Fibroblast of lung (primary cell): ENCODE measurements around the gene RERE. TPM values are rescaled to one million over a fixed set of nuclear protein-coding genes. Genes with fewer than 3 reads are reported as not detected.
"Not testable (repeated sequence)": the region's sequence is repeated elsewhere in the genome, so short reads cannot be mapped to it uniquely, and the experiment has no call there.

ENCODE experiments used
- DNase-seq, 2 donors: peaks; one replicate each; pipeline versions ENCODE4 v3.0.0 to v3.0.0-alpha.2; 2010; ENCODE audit warnings: low read depth in 2 of 2
- H2AFZ ChIP-seq: 2 replicates; pipeline ENCODE4 v1.5.1; 2012; ENCODE audit warnings: low read length, control low read depth, inconsistent platforms
- H3K27ac ChIP-seq: 2 replicates; pipeline ENCODE4 v1.5.1; 2011; ENCODE audit warnings: low read length, control low read depth; ENCODE audit not compliant: insufficient read depth
- H3K27me3 ChIP-seq: 2 replicates; pipeline ENCODE4 v1.5.1; 2011; ENCODE audit warnings: mild to moderate bottlenecking, low read length; ENCODE audit not compliant: control insufficient read depth, insufficient read depth
- H3K36me3 ChIP-seq: 2 replicates; pipeline ENCODE4 v1.5.1; 2011; ENCODE audit warnings: low read length; ENCODE audit not compliant: control insufficient read depth, insufficient read depth
- H3K4me1 ChIP-seq: 2 replicates; pipeline ENCODE4 v1.5.1; 2011; ENCODE audit warnings: low read length; ENCODE audit not compliant: control insufficient read depth, insufficient read depth; ENCODE audit errors: extremely low read depth
- H3K4me2 ChIP-seq: 2 replicates; pipeline ENCODE4 v1.5.1; 2011; ENCODE audit warnings: low read length, control low read depth; ENCODE audit not compliant: insufficient read depth; ENCODE audit errors: extremely low read depth
- H3K4me3 ChIP-seq, 4 experiments: fragments of 200-600 bp in 1 of 4; sonication (generic) in 1 of 4; replicated peaks in 1 of 4; 2 replicates each; pipeline ENCODE4 v1.5.1; 2011 to 2016; ENCODE audit warnings: low read length in 4 of 4, low read depth in 3 of 4, mild to moderate bottlenecking in 3 of 4, control low read depth in 2 of 4, inconsistent platforms in 1 of 4, mixed read lengths in 1 of 4; ENCODE audit not compliant: insufficient read depth in 1 of 4; ENCODE audit errors: control extremely low read depth in 1 of 4
- H3K79me2 ChIP-seq: 2 replicates; pipeline ENCODE4 v1.5.1; 2012; ENCODE audit warnings: mild to moderate bottlenecking, low read length, inconsistent platforms; ENCODE audit not compliant: control insufficient read depth, insufficient read depth
- H3K9ac ChIP-seq: 2 replicates; pipeline ENCODE4 v1.5.1; 2011; ENCODE audit warnings: mild to moderate bottlenecking, low read length, control low read depth; ENCODE audit not compliant: insufficient read depth
- H3K9me3 ChIP-seq: 2 replicates; pipeline ENCODE4 v1.5.1; 2012; ENCODE audit warnings: low read depth, low read length; ENCODE audit not compliant: control insufficient read depth, insufficient read depth
- H4K20me1 ChIP-seq: 2 replicates; pipeline ENCODE4 v1.5.1; 2011; ENCODE audit warnings: low read length; ENCODE audit not compliant: control insufficient read depth, insufficient read depth; ENCODE audit errors: extremely low read depth
- EZH2 ChIP-seq: IDR thresholded peaks from 2 replicates; pipeline ENCODE4 v1.5.1; 2012; ENCODE audit warnings: low read length, control low read depth, mild to moderate bottlenecking; ENCODE audit errors: missing control alignments
- polyA plus RNA-seq, 2 donors: library from polyadenylated mRNA; depleted of rRNA in 1 of 2; stranded (reverse) in 1 of 2; unstranded in 1 of 2; fragments of >200 nt; gene quantifications; 2 replicates each; pipeline ENCODE4 v1.2.1, GENCODE V29; 2011 to 2012; ENCODE audit warnings: missing spikeins in 1 of 2
- total RNA-seq: library from RNA; depleted of rRNA; stranded (reverse); fragments of >200 nt; gene quantifications from 2 replicates; pipeline ENCODE4 v1.2.1, GENCODE V29; 2014
- TF ChIP-seq, protein P1 (sequence below), 2 donors: IDR thresholded peaks in 1 of 2; conservative IDR thresholded peaks in 1 of 2; 1 replicate in 1 of 2; 2 replicates in 1 of 2; pipeline ENCODE4 v1.5.1; 2011 to 2012; ENCODE audit warnings: low read length in 2 of 2, control low read depth in 1 of 2, inconsistent platforms in 1 of 2, low read depth in 1 of 2, mild to moderate bottlenecking in 1 of 2

The RERE gene
- total and polyA plus RNA-seq, 2 donors (not counting 1 experiment from before 2014, with no cell fraction given): 3.7 to 51.0 TPM

DNA sequence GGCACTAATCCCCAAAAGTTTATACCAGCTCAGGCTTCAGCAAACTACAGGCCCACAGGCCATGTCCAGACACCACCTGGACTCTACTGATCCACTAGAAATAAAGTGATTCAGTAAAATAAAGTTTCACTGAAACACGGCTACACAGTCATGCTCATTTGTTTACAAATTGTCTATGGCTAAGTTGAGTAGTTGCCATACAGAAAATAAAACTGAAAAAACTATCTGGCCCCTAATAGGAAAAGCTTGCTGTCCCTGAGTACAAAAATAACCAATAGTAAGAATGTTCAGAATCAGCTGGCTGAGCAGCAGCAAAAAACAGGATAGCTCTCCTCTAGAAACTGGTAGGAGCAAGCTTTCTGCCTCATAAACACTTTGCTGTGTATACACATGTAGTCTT, 221.5 kb downstream of the RERE start:
- Histone ChIP-seq H3K9me3 (no peaks in the 10 kb centered on the region), H3K9ac (no peak overlapping the region), H3K36me3 (no peaks in the 10 kb centered on the region), H3K27ac (no peak overlapping the region), H3K27me3 (no peaks in the 10 kb centered on the region), H3K4me1 (peaks cover 10% of the 10 kb centered on the region), H3K79me2 (no peaks in the 10 kb centered on the region), H2AFZ (no peak overlapping the region), H3K4me3 (no peak overlapping the region), H3K4me2 (peak overlapping the region; percentile 32), H4K20me1 (no peaks in the 10 kb centered on the region)
- DNase-seq: peak; percentile 21 to 58
- TF ChIP-seq, protein P1, sequence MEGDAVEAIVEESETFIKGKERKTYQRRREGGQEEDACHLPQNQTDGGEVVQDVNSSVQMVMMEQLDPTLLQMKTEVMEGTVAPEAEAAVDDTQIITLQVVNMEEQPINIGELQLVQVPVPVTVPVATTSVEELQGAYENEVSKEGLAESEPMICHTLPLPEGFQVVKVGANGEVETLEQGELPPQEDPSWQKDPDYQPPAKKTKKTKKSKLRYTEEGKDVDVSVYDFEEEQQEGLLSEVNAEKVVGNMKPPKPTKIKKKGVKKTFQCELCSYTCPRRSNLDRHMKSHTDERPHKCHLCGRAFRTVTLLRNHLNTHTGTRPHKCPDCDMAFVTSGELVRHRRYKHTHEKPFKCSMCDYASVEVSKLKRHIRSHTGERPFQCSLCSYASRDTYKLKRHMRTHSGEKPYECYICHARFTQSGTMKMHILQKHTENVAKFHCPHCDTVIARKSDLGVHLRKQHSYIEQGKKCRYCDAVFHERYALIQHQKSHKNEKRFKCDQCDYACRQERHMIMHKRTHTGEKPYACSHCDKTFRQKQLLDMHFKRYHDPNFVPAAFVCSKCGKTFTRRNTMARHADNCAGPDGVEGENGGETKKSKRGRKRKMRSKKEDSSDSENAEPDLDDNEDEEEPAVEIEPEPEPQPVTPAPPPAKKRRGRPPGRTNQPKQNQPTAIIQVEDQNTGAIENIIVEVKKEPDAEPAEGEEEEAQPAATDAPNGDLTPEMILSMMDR (conservative IDR thresholded peaks at IDR 0.05 in 1 of 2, IDR thresholded peaks at IDR 0.05 in 1 of 2; ENCODE audit: low read depth in 1 of 2, low read length in 2 of 2): no peak
- no peak for TF ChIP-seq EZH2

DNA sequence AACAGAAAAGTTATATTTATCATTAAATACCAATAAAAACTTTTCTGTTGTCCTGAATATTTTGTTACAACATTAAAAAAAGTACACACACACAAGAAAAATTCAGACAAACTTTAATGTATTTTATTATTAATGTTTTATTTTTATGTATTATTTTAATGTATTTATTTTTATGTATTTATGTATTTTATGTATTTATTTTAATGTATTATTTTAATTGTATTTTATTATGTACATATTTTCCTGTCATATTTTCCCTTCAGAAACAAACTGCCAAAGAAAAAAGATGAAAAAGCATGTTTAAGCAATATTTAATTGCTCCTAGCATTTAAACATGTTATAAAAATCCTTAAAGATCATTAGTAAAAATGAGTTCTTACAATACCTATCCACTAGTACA, 222.1 kb downstream of the RERE start:
- no peak overlapping the region for H3K27ac ChIP-seq
- no peaks in the 10 kb centered on the region for H3K27me3 ChIP-seq
- H4K20me1 ChIP-seq: no peaks in the 10 kb centered on the region
- DNase-seq: no peak
- H2AFZ ChIP-seq: no peak overlapping the region
- H3K9me3 ChIP-seq: no peaks in the 10 kb centered on the region
- H3K9ac ChIP-seq: no peak overlapping the region
- H3K4me3 ChIP-seq: no peak overlapping the region
- H3K36me3 ChIP-seq: no peaks in the 10 kb centered on the region
- H3K4me2 ChIP-seq: no peak overlapping the region
- peaks cover 10% of the 10 kb centered on the region for H3K4me1 ChIP-seq
- no peaks in the 10 kb centered on the region for H3K79me2 ChIP-seq
- no peak for TF ChIP-seq EZH2
- TF ChIP-seq, protein P1 (conservative IDR thresholded peaks at IDR 0.05 in 1 of 2, IDR thresholded peaks at IDR 0.05 in 1 of 2; ENCODE audit: low read depth in 1 of 2, low read length in 2 of 2): no peak

DNA sequence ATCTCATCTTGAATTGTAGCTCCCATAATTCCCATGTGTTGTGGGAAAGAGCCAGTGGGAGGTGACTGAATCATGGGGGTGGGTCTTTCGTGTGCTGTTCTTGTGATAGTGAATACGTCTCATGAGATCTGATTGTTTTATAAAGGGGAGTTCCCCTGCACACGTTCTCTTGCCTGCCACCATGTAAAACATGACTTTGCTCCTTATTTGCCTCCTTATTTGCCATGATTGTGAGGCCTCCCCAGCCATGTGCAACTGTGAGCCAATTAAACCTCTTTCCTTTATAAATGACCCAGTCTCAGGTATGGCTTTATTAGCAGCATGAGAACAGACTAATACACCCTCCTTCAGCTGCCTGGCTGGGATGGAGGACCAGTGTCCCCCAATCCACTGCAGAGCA, 224.1 kb downstream of the RERE start:
- not testable (repeated sequence) for H3K4me2 ChIP-seq, H3K36me3 ChIP-seq, DNase-seq, H3K9me3 ChIP-seq, H4K20me1 ChIP-seq, H3K4me1 ChIP-seq, H3K4me3 ChIP-seq, H3K9ac ChIP-seq, H3K27me3 ChIP-seq, H3K27ac ChIP-seq, H2AFZ ChIP-seq, H3K79me2 ChIP-seq
